ENCODE data around the gene UBR4.

- TF ChIP-seq POLR2AphosphoS5 (IDR thresholded peaks at IDR 0.05; ENCODE audit: low read depth, low read length) = no peak
- TF ChIP-seq POLR2A (IDR thresholded peaks at IDR 0.05; ENCODE audit: borderline replicate concordance, extremely low read depth, insufficient read depth, insufficient read length) = no peak
- no peak for TF ChIP-seq CTCF (IDR thresholded peaks at IDR 0.05 in 2 of 3, conservative IDR thresholded peaks at IDR 0.05 in 1 of 3; ENCODE audit: borderline replicate concordance in 1 of 3, insufficient read depth in 1 of 3, low read depth in 2 of 3, low read length in 2 of 3)
- no peak for TF ChIP-seq CBX3 (IDR thresholded peaks at IDR 0.05; ENCODE audit: low read depth)
- no peak for TF ChIP-seq MAX (IDR thresholded peaks at IDR 0.05)
- TF ChIP-seq SP1 (IDR thresholded peaks at IDR 0.05; ENCODE audit: low read depth) = no peak
- no peak for TF ChIP-seq RAD21 (IDR thresholded peaks at IDR 0.05; ENCODE audit: low read depth)
These were observed 79.6 kb downstream of the UBR4 start for GRCh38 chr1:19130468-19130867.

Measured in HCT116 (cell line).